ENCODE results near the gene SRGAP2C.
"Not testable (repeated sequence)": the region's sequence is repeated elsewhere in the genome, so short reads cannot be mapped to it uniquely, and the experiment has no call there.

- not testable (repeated sequence) for TF ChIP-seq CTCF (conservative IDR thresholded peaks at IDR 0.05); EZH2 (IDR thresholded peaks at IDR 0.05; ENCODE audit: low read depth)
Measured at GRCh38 chr1:121202986-121203385, 18.2 kb downstream of the SRGAP2C start.

All from PC-9 (cell line).